Activated naive CD4-positive, alpha-beta T cell treated with anti-CD3 and anti-CD28 coated beads for 36 hours (primary cell): ENCODE measurements around the gene PDE5A. TPM values are rescaled to one million over a fixed set of nuclear protein-coding genes. Genes with fewer than 3 reads are reported as not detected.

Experiments
- CTCF ChIA-PET: fragments of 350-600 bp; sonication (Branson Sonifier 250); formaldehyde crosslinking; loops from one replicate; lab custom pipeline; 2021; ENCODE audit warnings: antibody characterized with exemption; lab: Charles Lee
- DNase-seq: peaks from one replicate; pipeline ENCODE4 v3.0.0-alpha.2; 2020
- H3K27ac Mint-ChIP-seq: one replicate; pipeline ENCODE4 v1.8.0; 2021; ENCODE audit warnings: mild to moderate bottlenecking, mixed read lengths
- H3K27me3 Mint-ChIP-seq: one replicate; pipeline ENCODE4 v1.8.0; 2021; ENCODE audit warnings: low read depth, mixed read lengths
- H3K36me3 Mint-ChIP-seq: one replicate; pipeline ENCODE4 v1.8.0; 2021; ENCODE audit warnings: low read depth, mixed read lengths
- H3K4me1 Mint-ChIP-seq: one replicate; pipeline ENCODE4 v1.8.0; 2021; ENCODE audit warnings: low read depth, mixed read lengths
- H3K4me3 Mint-ChIP-seq: one replicate; pipeline ENCODE4 v1.8.0; 2021; ENCODE audit warnings: mild to moderate bottlenecking, moderate library complexity, mixed read lengths
- H3K9me3 Mint-ChIP-seq: one replicate; pipeline ENCODE4 v1.8.0; 2021; ENCODE audit warnings: mixed read lengths
- intact Hi-C: fragments of 100-400 bp; cut with micrococcal nuclease; formaldehyde crosslinking; loops from one replicate; pipeline ENCODE4 v1.15.1; 2023
- total RNA-seq, 2 experiments: library from RNA; stranded (reverse); gene quantifications; one replicate each; pipeline ENCODE4 v1.2.3, GENCODE V29; 2021

Gene PDE5A
- total RNA-seq, 2 experiments from 2014 or later: 0.41 to 0.44 TPM

GRCh38 chr4:119604266-119604665 is 24.3 kb downstream of the PDE5A start:
- no peak overlapping the region for H3K27ac Mint-ChIP-seq
- H3K4me1 Mint-ChIP-seq: no peaks in the 10 kb centered on the region
- intact Hi-C loops: no loop called here
- H3K27me3 Mint-ChIP-seq: peaks cover 10% of the 10 kb centered on the region
- no peak for DNase-seq
- no peaks in the 10 kb centered on the region for H3K36me3 Mint-ChIP-seq
- H3K9me3 Mint-ChIP-seq: no peaks in the 10 kb centered on the region
- CTCF ChIA-PET: interaction anchor here (2.0 kb wide), 1 partner anchor 24 kb away, joined by 5 read pairs; the partner anchor contains the start of gene PDE5A
- H3K4me3 Mint-ChIP-seq: no peak overlapping the region

GRCh38 chr4:119602366-119602765 is 26.2 kb downstream of the PDE5A start:
- Mint-ChIP-seq H3K27ac (no peak overlapping the region), H3K27me3 (peaks cover 11% of the 10 kb centered on the region), H3K9me3 (peaks cover 8% of the 10 kb centered on the region), H3K4me1 (no peaks in the 10 kb centered on the region), H3K36me3 (peaks cover 2% of the 10 kb centered on the region), H3K4me3 (no peak overlapping the region)
- CTCF ChIA-PET: no interaction called here
- DNase-seq: no peak
- intact Hi-C loops: no loop called here

GRCh38 chr4:119598521-119598920 is 30.1 kb downstream of the PDE5A start:
- CTCF ChIA-PET: no interaction called here
- H3K4me1 Mint-ChIP-seq: no peaks in the 10 kb centered on the region
- H3K4me3 Mint-ChIP-seq: no peak overlapping the region
- H3K9me3 Mint-ChIP-seq: peaks cover 8% of the 10 kb centered on the region
- DNase-seq: no peak
- no peak overlapping the region for H3K27ac Mint-ChIP-seq
- peaks cover 2% of the 10 kb centered on the region for H3K36me3 Mint-ChIP-seq
- intact Hi-C loops: loop anchor here (5.0 kb wide), 1 partner anchor 49 kb away; no protein-coding TSS in a partner anchor
- H3K27me3 Mint-ChIP-seq: peaks cover 3% of the 10 kb centered on the region

GRCh38 chr4:119597377-119597776 is 31.2 kb downstream of the PDE5A start:
- CTCF ChIA-PET: no interaction called here
- Mint-ChIP-seq H3K9me3 (peaks cover 8% of the 10 kb centered on the region), H3K36me3 (peaks cover 2% of the 10 kb centered on the region), H3K27me3 (peaks cover 3% of the 10 kb centered on the region), H3K4me1 (no peaks in the 10 kb centered on the region), H3K4me3 (no peak overlapping the region), H3K27ac (no peak overlapping the region)
- DNase-seq: no peak
- intact Hi-C loops: loop anchor here (5.0 kb wide), 1 partner anchor 50 kb away; no protein-coding TSS in a partner anchor

- DNase-seq: no peak
- peaks cover 3% of the 10 kb centered on the region for H3K9me3 Mint-ChIP-seq
- H3K4me1 Mint-ChIP-seq: no peaks in the 10 kb centered on the region
- H3K4me3 Mint-ChIP-seq: no peak overlapping the region
- H3K27ac Mint-ChIP-seq: no peak overlapping the region
- no peaks in the 10 kb centered on the region for H3K36me3 Mint-ChIP-seq
- intact Hi-C loops: no loop called here
- CTCF ChIA-PET: no interaction called here
- peaks cover 1% of the 10 kb centered on the region for H3K27me3 Mint-ChIP-seq
These were observed 34.9 kb downstream of the PDE5A start for GRCh38 chr4:119593698-119594097.

GRCh38 chr4:119592830-119593229 is 35.8 kb downstream of the PDE5A start:
- H3K27me3 Mint-ChIP-seq: peaks cover 1% of the 10 kb centered on the region
- H3K4me1 Mint-ChIP-seq: no peaks in the 10 kb centered on the region
- CTCF ChIA-PET: no interaction called here
- no peaks in the 10 kb centered on the region for H3K9me3 Mint-ChIP-seq
- no peak overlapping the region for H3K27ac Mint-ChIP-seq
- intact Hi-C loops: no loop called here
- H3K4me3 Mint-ChIP-seq: no peak overlapping the region
- no peaks in the 10 kb centered on the region for H3K36me3 Mint-ChIP-seq
- DNase-seq: no peak

- intact Hi-C loops: no loop called here
- no peaks in the 10 kb centered on the region for H3K36me3 Mint-ChIP-seq
- peaks cover 2% of the 10 kb centered on the region for H3K27me3 Mint-ChIP-seq
- H3K9me3 Mint-ChIP-seq: no peaks in the 10 kb centered on the region
- H3K27ac Mint-ChIP-seq: no peak overlapping the region
- no peak overlapping the region for H3K4me3 Mint-ChIP-seq
- H3K4me1 Mint-ChIP-seq: no peaks in the 10 kb centered on the region
- DNase-seq: no peak
- CTCF ChIA-PET: no interaction called here
These were observed 39.4 kb downstream of the PDE5A start for GRCh38 chr4:119589165-119589564.

GRCh38 chr4:119587796-119588195 is 40.8 kb downstream of the PDE5A start:
- no peak overlapping the region for H3K27ac Mint-ChIP-seq
- H3K4me3 Mint-ChIP-seq: no peak overlapping the region
- H3K27me3 Mint-ChIP-seq: peaks cover 2% of the 10 kb centered on the region
- no peak for DNase-seq
- H3K9me3 Mint-ChIP-seq: no peaks in the 10 kb centered on the region
- intact Hi-C loops: no loop called here
- CTCF ChIA-PET: no interaction called here
- H3K4me1 Mint-ChIP-seq: no peaks in the 10 kb centered on the region
- H3K36me3 Mint-ChIP-seq: no peaks in the 10 kb centered on the region

GRCh38 chr4:119585771-119586170 is 42.8 kb downstream of the PDE5A start:
- intact Hi-C loops: no loop called here

GRCh38 chr4:119581190-119581873 is 47.3 kb downstream of the PDE5A start:
- DNase-seq: no peak
- Mint-ChIP-seq H3K4me1 (no peaks in the 10 kb centered on the region), H3K9me3 (peaks cover 6% of the 10 kb centered on the region), H3K36me3 (no peaks in the 10 kb centered on the region), H3K27me3 (peaks cover 2% of the 10 kb centered on the region), H3K27ac (no peak overlapping the region), H3K4me3 (no peak overlapping the region)
- CTCF ChIA-PET: no interaction called here
- intact Hi-C loops: no loop called here

More at GRCh38 chr4:119585771-119586170, 42.8 kb downstream of the PDE5A start:
- H3K36me3 Mint-ChIP-seq: no peaks in the 10 kb centered on the region
- H3K9me3 Mint-ChIP-seq: no peaks in the 10 kb centered on the region
- no peak overlapping the region for H3K4me3 Mint-ChIP-seq
- peaks cover 2% of the 10 kb centered on the region for H3K27me3 Mint-ChIP-seq
- CTCF ChIA-PET: no interaction called here
- no peak for DNase-seq
- H3K27ac Mint-ChIP-seq: no peak overlapping the region
- H3K4me1 Mint-ChIP-seq: no peaks in the 10 kb centered on the region

GRCh38 chr4:119580293-119580692 is 48.3 kb downstream of the PDE5A start:
- Mint-ChIP-seq H3K27ac (no peak overlapping the region), H3K9me3 (peaks cover 8% of the 10 kb centered on the region), H3K4me1 (no peaks in the 10 kb centered on the region), H3K4me3 (no peak overlapping the region), H3K36me3 (no peaks in the 10 kb centered on the region), H3K27me3 (peaks cover 1% of the 10 kb centered on the region)
- no peak for DNase-seq
- CTCF ChIA-PET: no interaction called here
- intact Hi-C loops: no loop called here

GRCh38 chr4:119579823-119580222 is 48.8 kb downstream of the PDE5A start:
- no peaks in the 10 kb centered on the region for H3K4me1 Mint-ChIP-seq
- CTCF ChIA-PET: no interaction called here
- intact Hi-C loops: no loop called here
- H3K9me3 Mint-ChIP-seq: peaks cover 9% of the 10 kb centered on the region
- peaks cover under 1% of the 10 kb centered on the region for H3K27me3 Mint-ChIP-seq
- no peak for DNase-seq
- no peak overlapping the region for H3K4me3 Mint-ChIP-seq
- H3K27ac Mint-ChIP-seq: no peak overlapping the region
- no peaks in the 10 kb centered on the region for H3K36me3 Mint-ChIP-seq

- no peaks in the 10 kb centered on the region for H3K4me1 Mint-ChIP-seq
- CTCF ChIA-PET: no interaction called here
- peaks cover 2% of the 10 kb centered on the region for H3K9me3 Mint-ChIP-seq
- no peak overlapping the region for H3K27ac Mint-ChIP-seq
- intact Hi-C loops: no loop called here
- DNase-seq: no peak
- no peak overlapping the region for H3K4me3 Mint-ChIP-seq
- H3K27me3 Mint-ChIP-seq: peaks cover 5% of the 10 kb centered on the region
- H3K36me3 Mint-ChIP-seq: no peaks in the 10 kb centered on the region
These were observed 58.2 kb downstream of the PDE5A start for GRCh38 chr4:119570401-119570800.
